ENCODE data around the gene LCK. TPM values are rescaled to one million over a fixed set of nuclear protein-coding genes. Genes with fewer than 3 reads are reported as not detected.

Gene LCK
- total and polyA plus RNA-seq, 2 donors (not counting 3 experiments of a cell fraction or from before 2014, with no cell fraction given) = 0.06 TPM; not detected in 1

DNA sequence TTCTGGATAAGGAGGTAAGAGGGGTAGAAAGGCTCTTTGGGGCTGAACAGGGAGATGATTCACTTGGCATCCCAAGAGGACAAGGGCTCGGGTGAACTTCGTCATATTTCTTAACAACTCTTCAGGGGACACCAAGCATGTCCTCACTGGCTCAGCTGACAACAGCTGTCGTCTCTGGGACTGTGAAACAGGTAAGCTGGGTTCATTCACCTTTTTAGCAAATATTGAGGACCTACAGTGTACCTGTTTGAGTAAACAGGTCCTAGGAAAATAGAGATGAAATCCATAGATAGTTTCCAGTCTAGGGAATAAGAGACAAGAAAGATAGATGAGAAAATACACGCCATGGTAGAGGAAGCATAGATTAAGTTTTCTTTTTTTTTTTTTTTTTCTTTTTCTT is 26.8 kb upstream of the LCK start:
- H3K27ac ChIP-seq (ENCODE audit: insufficient read depth, low read depth, low read length) = no peak overlapping the region
- H3K27me3 ChIP-seq (ENCODE audit: control insufficient read depth in 2 of 2, insufficient read depth in 2 of 2, low read length in 2 of 2) = no peaks in the 10 kb centered on the region
- ChIA-PET CTCF (interaction anchor here (1.0 to 2.4 kb wide), 7 partner anchors 9 to 98 kb away, joined by 3 to 33 read pairs (median 7); no protein-coding TSS in a partner anchor), POLR2A (interaction anchor here (0.7 to 2.4 kb wide), 3 partner anchors 72 to 111 kb away, joined by 3 to 8 read pairs (median 4); partner anchors contain the start of gene MARCKSL1)
- H3K9ac ChIP-seq (replicated peaks; ENCODE audit: extremely low read depth, insufficient read depth, low read length) = no peak overlapping the region
- no TSS peak for BruUV-seq (replicated peaks)
- H3K4me2 ChIP-seq (ENCODE audit: insufficient read depth, low read length) = no peak overlapping the region
- TF ChIP-seq, protein P1, sequence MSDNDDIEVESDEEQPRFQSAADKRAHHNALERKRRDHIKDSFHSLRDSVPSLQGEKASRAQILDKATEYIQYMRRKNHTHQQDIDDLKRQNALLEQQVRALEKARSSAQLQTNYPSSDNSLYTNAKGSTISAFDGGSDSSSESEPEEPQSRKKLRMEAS (IDR thresholded peaks at IDR 0.05; ENCODE audit: insufficient read depth, insufficient read length) = no peak
- TF ChIP-seq GATA2 (IDR thresholded peaks at IDR 0.05; ENCODE audit: insufficient read depth, insufficient read length, low read depth, low read length) (no peak), JUN (IDR thresholded peaks at IDR 0.05; ENCODE audit: borderline replicate concordance, insufficient read depth, insufficient read length, low read depth) (no peak), POLR2AphosphoS5 (IDR thresholded peaks at IDR 0.05; ENCODE audit: insufficient read depth, low read depth, low read length) (no peak), MYC (IDR thresholded peaks at IDR 0.05; ENCODE audit: low read depth, low read length) (no peak), FOS (IDR thresholded peaks at IDR 0.05; ENCODE audit: borderline replicate concordance, insufficient read depth, low read length) (no peak), EZH2 (IDR thresholded peaks at IDR 0.05; ENCODE audit: borderline replicate concordance, low read depth, low read length, severe bottlenecking) (no peak), POLR2A (IDR thresholded peaks at IDR 0.05; ENCODE audit: low read depth, low read length) (no peak)
- TF ChIP-seq, protein P2, sequence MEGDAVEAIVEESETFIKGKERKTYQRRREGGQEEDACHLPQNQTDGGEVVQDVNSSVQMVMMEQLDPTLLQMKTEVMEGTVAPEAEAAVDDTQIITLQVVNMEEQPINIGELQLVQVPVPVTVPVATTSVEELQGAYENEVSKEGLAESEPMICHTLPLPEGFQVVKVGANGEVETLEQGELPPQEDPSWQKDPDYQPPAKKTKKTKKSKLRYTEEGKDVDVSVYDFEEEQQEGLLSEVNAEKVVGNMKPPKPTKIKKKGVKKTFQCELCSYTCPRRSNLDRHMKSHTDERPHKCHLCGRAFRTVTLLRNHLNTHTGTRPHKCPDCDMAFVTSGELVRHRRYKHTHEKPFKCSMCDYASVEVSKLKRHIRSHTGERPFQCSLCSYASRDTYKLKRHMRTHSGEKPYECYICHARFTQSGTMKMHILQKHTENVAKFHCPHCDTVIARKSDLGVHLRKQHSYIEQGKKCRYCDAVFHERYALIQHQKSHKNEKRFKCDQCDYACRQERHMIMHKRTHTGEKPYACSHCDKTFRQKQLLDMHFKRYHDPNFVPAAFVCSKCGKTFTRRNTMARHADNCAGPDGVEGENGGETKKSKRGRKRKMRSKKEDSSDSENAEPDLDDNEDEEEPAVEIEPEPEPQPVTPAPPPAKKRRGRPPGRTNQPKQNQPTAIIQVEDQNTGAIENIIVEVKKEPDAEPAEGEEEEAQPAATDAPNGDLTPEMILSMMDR (IDR thresholded peaks at IDR 0.05; ENCODE audit: extremely low read depth in 1 of 2, insufficient read depth in 1 of 2, low read depth in 1 of 2, low read length in 2 of 2) = no peak
- dilution Hi-C loops (cut with MboI; ENCODE audit: extremely low pct_ligation_motif_present, low sequenced_read_pairs) = no loop called here
- H3K4me1 ChIP-seq (ENCODE audit: control insufficient read depth, extremely low read depth, insufficient read depth, low read length) = peaks cover 26% of the 10 kb centered on the region
- peaks cover 14 to 22% of the 10 kb centered on the region in 2 experiments for H3K36me3 ChIP-seq (ENCODE audit: control insufficient read depth in 2 of 2, extremely low read depth in 1 of 2, insufficient read depth in 2 of 2, low read length in 2 of 2)
- DNase-seq (ENCODE audit: low read depth, low spot score) (no peak), FAIRE-seq (no peak)
- H3K79me2 ChIP-seq (ENCODE audit: control insufficient read depth, insufficient read depth, low read length) = peaks cover 24% of the 10 kb centered on the region
- no peak overlapping the region for H3K4me3 ChIP-seq (replicated peaks in 1 of 3; ENCODE audit: insufficient read depth in 1 of 3, low read depth in 1 of 3, low read length in 3 of 3)
- no peaks in the 10 kb centered on the region for H3K9me1 ChIP-seq (replicated peaks; ENCODE audit: control insufficient read depth, extremely low read depth, insufficient read depth, low read length)
- no peaks in the 10 kb centered on the region for H4K20me1 ChIP-seq (replicated peaks; ENCODE audit: control insufficient read depth, extremely low read depth, insufficient read depth, low read length)
- intact Hi-C loops (cut with micrococcal nuclease) = loop anchor here (5.0 kb wide), 1 partner anchor 113 kb away; the partner anchor contains the start of gene MARCKSL1
- no peaks in the 10 kb centered on the region for H3K9me3 ChIP-seq (replicated peaks; ENCODE audit: control insufficient read depth, insufficient read depth, low read length)
- no peak overlapping the region for H2AFZ ChIP-seq (ENCODE audit: low read depth, low read length)
